NCI-H345 treated with DMSO at 0.1 percent for 48 hours (cell line): Measurements from ENCODE around the gene ZRANB2.

Source experiments
- DNase-seq: peaks from one replicate; lab custom pipeline; 2025; ENCODE audit not compliant: unreplicated experiment; lab: John Stamatoyannopoulos, UW

ZRANB2 gene

DNA sequence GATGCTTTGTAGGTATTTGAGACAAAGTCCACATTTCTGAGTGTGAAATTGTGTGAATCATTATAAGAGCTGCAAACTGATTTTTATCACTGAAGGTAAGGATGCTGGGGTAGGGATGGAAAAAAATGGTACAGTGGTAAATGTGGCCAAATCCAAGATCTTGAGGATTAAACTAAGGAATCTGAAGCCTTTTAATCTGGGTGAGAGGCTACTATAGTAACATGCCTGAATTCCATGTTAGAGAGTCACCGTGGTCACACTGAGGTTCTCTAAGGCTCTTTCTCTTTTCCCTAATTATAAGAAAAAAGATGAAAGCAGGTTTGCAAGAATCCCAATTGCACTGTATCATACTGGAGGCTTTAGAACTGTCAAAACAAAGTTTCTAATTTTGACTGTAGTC is 50.8 kb downstream of the ZRANB2 start:
- DNase-seq, result no peak

DNA sequence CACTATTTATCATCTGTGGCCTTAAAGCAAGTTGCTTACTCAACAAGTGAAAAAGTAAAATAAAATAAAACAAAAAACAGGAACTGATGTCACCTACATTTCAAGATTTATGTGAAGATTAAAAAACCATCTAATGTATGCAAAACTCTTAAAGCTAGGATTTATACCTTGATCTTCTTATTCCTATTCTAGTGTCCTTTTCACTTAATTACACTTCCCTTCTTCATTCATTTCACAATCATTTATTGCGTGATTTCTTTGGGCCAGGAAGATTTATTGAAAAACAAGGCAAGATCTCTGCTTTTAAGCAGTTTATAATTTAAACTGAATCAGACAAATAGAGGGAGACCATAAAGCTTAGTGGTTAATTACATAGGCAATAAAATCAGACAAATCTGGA is 51.9 kb downstream of the ZRANB2 start:
- no peak for DNase-seq

DNA sequence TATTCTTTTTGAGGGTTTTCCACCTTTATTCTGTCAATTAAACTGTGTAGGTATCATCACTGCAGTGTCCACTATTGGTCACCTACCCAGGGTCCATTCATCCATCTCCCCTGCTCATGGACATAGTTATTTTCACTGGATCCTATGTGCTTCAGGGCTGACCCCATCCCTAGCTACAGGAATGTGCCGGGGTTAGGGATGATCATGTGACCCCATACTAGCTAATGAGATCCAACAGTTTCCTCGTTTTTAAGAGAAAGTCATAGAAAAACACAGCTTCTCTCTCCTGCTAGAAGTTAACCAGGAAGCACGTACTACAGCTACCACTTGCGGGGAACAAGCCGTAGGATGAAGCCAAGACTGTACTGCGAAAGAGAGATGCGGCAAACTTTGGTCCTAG is 52.8 kb downstream of the ZRANB2 start:
- no peak for DNase-seq

DNA sequence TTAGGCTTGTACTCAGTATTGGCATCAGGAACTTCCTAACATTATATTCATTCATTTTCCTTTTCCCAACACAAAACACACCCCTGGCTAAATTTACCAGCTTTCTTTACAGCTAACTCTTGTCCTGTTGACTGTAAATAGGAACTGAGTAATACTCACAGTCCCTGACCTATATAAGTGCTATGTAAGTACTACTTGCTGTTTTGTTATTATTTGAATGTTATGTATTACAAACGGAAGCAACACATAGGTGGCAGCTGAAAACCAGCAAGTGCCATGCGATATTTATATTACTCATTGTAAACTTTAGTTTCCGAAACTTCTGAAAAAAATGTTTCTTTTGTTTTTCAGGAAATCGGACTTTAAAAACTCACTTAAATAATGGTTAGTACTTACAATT is 54.7 kb downstream of the ZRANB2 start:
- no peak for DNase-seq

DNA sequence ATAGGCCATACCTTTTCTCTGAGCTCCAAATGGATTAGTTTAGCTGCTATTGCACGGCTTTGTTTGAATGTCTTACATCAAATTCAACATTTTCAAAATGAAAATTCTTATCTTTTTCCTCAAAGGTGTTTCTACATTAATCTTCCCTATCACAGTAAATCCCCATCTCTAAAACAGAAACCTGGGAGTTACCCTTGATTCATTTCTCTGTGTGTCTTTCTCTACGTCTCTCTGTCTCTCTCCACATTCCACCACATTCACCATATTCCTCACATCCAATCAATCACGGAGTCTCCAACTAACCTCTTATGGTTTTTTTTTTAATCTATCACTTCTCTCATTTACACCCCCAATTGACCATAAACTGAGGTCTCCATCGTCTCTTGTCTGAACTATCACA is 57.3 kb downstream of the ZRANB2 start:
- DNase-seq, result no peak

DNA sequence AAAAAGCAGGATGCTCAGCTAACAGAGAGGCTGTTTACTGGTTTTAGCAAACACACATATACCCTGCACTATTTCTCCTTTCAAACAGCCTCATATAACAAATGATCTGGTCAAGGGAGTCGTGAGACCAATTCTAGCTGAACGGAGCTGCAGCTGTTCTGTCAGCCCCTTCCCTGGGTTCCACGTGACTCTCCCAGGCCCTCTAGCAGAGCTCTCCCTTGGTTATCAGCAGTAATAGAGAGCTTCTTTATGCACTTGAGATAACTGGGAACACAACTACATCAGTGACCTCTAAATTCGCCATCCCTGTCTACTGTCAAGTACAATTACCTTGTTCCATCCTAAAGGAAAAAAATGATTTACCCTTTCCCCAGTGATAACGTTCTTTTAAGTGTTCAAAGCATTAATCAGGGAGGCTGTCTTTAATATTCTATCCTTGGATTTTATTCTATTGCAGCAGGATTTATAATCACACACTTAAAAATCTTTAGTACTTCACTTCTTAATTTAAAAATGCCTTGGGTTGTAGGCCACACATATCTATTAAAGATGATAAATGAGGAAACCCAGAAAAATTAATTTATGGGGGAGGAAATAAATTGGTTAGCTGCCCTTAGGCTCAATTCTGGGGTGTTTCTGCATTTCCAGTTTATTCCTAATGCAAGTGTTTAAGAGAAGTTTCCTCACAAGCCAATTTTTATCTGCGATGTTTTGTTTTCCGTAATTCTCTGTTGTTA is 61.4 kb downstream of the ZRANB2 start:
- DNase-seq, result no peak

DNA sequence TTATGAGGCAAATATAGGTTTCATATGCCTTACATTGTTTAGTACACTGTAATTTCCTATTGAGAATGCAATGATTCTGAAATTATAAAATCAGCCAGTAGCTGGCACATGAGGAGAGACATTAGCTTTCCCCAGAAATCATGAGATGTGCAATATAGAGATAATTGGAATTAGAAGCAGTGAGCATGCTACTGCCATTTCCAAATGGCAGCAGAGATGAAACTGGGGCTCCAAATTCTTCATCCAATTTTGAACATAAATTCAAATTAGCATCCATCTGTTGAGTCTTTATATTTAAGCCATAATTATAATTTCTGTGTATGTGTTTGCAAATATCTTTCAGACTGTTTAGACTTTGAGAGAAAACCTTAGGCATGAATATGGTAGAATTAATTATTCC is 62.0 kb downstream of the ZRANB2 start:
- DNase-seq, result no peak

DNA sequence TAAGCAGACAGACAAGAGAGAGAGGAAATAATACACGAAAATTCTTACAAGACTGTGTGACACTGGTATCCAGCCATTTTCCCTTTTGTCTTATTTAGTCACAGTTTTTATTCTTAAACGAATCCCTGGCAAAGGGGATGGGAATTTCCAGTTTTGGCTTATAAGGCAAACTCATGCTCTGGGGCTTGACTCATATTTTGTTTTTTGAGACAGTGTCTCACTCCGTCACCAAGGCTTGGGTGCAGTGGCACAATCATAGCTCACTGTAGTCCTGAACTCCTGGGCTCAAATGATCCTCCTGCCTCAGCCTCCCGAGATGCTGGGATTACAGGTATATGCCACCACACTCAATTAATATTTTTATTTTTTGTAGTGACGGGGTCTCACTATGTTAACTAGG is 65.1 kb downstream of the ZRANB2 start:
- no peak for DNase-seq

DNA sequence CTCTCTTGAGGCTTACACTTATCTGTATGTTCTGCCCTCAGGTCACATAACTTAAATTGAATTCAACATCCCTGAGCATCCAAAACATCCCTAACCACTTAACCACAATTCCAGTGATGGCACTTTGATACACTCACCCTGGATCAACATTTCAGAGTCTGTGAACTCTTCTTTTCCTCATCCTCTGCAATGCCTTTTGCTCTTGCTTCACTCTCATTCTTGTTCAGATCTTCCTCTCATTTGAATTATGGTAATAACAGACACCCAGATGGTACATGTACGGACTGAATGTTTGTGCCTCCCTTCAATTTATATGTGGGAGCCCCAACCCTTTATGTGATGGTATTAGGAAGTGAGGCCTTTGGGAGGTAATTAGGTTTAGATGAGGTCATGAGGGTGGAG is 66.7 kb downstream of the ZRANB2 start:
- no peak for DNase-seq
